GM06990 (cell line): ENCODE results near the gene ZDHHC12.

Experiments used
- DNase-seq: peaks from one replicate; pipeline ENCODE4 v3.0.0-alpha.2; 2011; ENCODE audit not compliant: insufficient read length; ENCODE audit errors: extremely low read depth
- H3K27me3 ChIP-seq: replicated peaks from 2 replicates; pipeline ENCODE4 v1.6.0; 2011; ENCODE audit warnings: low read length; ENCODE audit not compliant: control insufficient read depth, insufficient read depth
- H3K36me3 ChIP-seq: 2 replicates; pipeline ENCODE4 v1.5.1; 2011; ENCODE audit warnings: low read length; ENCODE audit not compliant: control insufficient read depth, insufficient read depth
- H3K4me3 ChIP-seq: replicated peaks from 2 replicates; pipeline ENCODE4 v1.5.1; 2011; ENCODE audit warnings: low read depth, mild to moderate bottlenecking, control low read depth, low read length
- CTCF ChIP-seq: IDR thresholded peaks from 2 replicates; pipeline ENCODE4 v1.5.1; 2011; ENCODE audit warnings: low read length, control low read depth, mild to moderate bottlenecking, inconsistent platforms; ENCODE audit not compliant: insufficient read depth, poor library complexity, severe bottlenecking

ZDHHC12 gene

DNA sequence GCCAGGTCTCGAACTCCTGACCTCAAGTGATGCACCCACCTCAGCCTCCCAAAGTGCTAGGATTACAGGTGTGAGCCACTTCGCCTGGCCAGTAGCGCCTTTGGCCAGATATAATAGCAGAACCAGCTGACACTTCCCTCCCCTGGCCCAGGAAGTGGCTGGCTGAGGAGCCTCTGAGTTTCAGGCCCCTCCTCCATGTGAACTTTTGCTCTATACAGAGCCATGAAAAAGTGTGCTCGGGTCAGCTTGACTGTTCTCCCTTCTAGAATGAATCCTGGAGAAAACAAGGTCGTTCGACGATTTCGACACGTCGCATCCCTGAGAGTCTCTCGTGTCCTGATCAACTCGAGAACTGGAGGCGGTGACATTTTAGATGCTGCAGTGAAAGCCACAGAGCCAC is 8.6 kb upstream of the ZDHHC12 start:
- DNase-seq: no peak
- no peaks in the 10 kb centered on the region for H3K27me3 ChIP-seq
- H3K4me3 ChIP-seq: no peak overlapping the region
- H3K36me3 ChIP-seq: peaks cover 6% of the 10 kb centered on the region
- TF ChIP-seq CTCF: no peak

DNA sequence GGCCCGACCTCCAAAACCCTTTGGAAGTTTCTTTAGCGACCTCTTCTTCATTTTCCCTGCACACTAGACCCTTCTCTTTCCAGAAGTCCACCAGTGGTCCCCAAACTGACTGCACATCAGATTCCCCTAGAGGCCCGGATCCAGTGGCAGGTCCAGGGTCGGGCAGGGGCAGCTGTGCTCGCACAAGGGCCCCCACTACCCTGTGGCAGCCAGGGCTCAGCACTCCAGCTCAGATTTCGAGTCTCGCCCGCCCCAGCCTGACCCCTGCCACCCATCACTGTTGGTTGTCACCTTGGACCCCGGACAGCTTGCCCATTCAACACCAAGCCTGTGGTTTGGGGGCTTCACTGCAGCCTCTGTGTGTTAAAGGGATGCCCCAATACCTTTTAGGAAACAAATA is 7.8 kb upstream of the ZDHHC12 start:
- no peak for DNase-seq
- peaks cover 6% of the 10 kb centered on the region for H3K36me3 ChIP-seq
- no peaks in the 10 kb centered on the region for H3K27me3 ChIP-seq
- no peak for TF ChIP-seq CTCF
- H3K4me3 ChIP-seq: no peak overlapping the region

GRCh38 chr9:128731093-128731492 is 7.2 kb upstream of the ZDHHC12 start:
- Histone ChIP-seq H3K4me3 (no peak overlapping the region), H3K27me3 (no peaks in the 10 kb centered on the region), H3K36me3 (peaks cover 6% of the 10 kb centered on the region)
- DNase-seq: no peak
- no peak for TF ChIP-seq CTCF

DNA sequence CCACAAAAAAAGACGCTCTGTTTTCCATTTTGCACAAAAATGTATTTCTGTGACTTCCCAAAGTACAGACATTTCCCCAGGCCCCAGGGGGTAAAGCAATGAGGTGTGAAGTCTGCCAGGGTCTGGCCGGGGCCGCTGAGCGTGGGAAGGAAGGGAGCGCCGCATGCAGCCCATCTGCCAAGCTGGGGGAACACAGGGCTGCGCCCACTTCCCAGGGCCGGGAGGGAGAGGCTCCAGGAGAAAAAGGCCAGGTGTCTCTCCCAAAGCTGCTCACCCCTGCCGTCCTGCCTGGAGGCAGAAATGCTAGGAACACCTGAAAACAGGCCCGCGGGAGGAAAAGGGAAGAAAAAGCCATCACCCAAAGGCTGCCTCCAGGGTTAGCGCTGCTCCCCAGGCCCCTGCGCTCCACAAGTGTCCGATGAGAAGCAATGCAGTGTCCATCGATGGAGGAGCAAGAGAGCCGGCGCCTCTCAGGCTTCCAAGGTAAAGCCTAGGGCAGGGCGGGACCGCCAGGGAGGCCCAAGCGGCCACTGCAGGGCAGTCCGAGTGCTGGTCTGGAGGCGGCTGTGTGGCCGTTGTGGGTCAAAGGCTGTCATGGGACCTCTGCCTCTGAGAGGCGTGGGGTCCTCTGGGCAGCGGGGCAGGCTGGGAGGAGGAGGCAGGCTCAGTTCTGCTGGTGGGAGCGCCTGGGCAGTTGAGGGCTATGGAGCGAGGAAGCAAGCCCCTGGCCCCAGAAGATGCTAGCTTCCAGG is 6.0 kb upstream of the ZDHHC12 start:
- TF ChIP-seq CTCF: no peak
- Histone ChIP-seq H3K36me3 (peaks cover 3% of the 10 kb centered on the region), H3K4me3 (no peak overlapping the region), H3K27me3 (no peaks in the 10 kb centered on the region)
- DNase-seq: no peak

GRCh38 chr9:128729302-128729701 is 5.4 kb upstream of the ZDHHC12 start:
- H3K4me3 ChIP-seq: no peak overlapping the region
- TF ChIP-seq CTCF: no peak
- no peak for DNase-seq
- no peaks in the 10 kb centered on the region for H3K27me3 ChIP-seq
- H3K36me3 ChIP-seq: peaks cover 3% of the 10 kb centered on the region

DNA sequence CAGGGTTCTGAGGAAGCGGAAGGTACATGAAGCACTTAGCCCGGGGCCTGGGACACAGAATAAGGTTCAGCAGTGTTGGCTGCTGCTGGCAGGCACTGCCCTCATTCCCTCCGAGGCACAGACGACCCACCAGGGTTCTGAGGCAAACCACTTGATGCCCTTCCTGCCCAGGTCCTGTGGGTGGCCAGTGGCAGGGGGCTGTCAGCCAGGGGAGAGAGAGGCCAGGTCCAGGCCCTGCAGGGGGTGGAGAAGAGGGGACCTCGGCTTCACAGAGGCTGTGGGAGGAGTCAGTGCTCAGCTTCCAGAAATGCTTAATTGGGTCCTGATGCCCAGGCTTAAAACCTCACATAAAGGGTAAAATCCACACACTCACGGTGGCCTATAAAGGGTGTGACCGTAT is 4.4 kb upstream of the ZDHHC12 start:
- no peak for TF ChIP-seq CTCF
- DNase-seq: no peak
- Histone ChIP-seq H3K27me3 (no peaks in the 10 kb centered on the region), H3K36me3 (peaks cover 3% of the 10 kb centered on the region), H3K4me3 (no peak overlapping the region)
